ENCODE data around the gene ZNF524. TPM values are rescaled to one million over a fixed set of nuclear protein-coding genes. Genes with fewer than 3 reads are reported as not detected.
A peak's percentile ranks its signal among the peaks of the same experiment; 100 is the strongest.

The ZNF524 gene
- total RNA-seq, 1 donor: 4.7 TPM

- DNase-seq (ENCODE audit: low read depth): no peak
- no peak for TF ChIP-seq CTCF (IDR thresholded peaks at IDR 0.05; ENCODE audit: insufficient read depth, low read depth, low read length)
- H3K4me3 ChIP-seq (ENCODE audit: low read depth, low read length): peak overlapping the region; percentile 84
Observed at GRCh38 chr19:55649268-55650125, 49.4 kb downstream of the ZNF524 start.

- no peak for TF ChIP-seq CTCF (IDR thresholded peaks at IDR 0.05; ENCODE audit: insufficient read depth, low read depth, low read length)
- no peak overlapping the region for H3K4me3 ChIP-seq (ENCODE audit: low read depth, low read length)
- no peak for DNase-seq (ENCODE audit: low read depth)
Observed at GRCh38 chr19:55650126-55650557, 50.1 kb downstream of the ZNF524 start.

DNA sequence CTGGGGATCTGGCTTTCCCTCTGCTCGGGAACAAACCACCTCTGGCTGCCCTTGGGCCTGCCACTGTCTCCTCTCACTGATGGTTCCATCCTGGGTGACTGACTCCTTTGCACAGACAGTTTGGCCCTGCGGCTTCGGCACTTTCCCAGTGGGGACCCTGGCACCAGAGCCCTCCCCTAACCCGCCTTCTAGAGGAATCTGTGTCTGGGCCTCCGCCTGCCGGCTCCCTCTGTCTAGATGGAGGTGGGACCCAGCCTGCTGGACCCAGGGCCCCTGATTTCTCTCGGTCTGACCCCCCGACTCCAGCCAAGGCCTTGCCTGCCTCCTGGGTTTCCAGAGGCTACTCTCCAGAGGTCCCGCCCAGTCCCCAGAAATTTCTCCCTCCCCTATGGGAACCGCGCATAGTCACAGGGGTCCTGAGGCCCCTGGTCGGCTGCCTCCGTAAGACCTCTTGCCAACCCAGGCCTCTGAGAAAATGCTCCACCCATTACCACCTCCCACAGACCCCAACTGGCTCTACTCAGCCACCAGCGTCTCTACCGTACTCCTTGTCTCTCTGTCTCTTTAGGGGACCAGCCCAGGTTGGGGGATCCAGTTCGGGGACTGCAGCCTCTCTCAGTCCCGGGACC, 50.6 kb downstream of the ZNF524 start:
- no peak for TF ChIP-seq CTCF (IDR thresholded peaks at IDR 0.05; ENCODE audit: insufficient read depth, low read depth, low read length)
- H3K4me3 ChIP-seq (ENCODE audit: low read depth, low read length): no peak overlapping the region
- DNase-seq (ENCODE audit: low read depth): no peak

DNA sequence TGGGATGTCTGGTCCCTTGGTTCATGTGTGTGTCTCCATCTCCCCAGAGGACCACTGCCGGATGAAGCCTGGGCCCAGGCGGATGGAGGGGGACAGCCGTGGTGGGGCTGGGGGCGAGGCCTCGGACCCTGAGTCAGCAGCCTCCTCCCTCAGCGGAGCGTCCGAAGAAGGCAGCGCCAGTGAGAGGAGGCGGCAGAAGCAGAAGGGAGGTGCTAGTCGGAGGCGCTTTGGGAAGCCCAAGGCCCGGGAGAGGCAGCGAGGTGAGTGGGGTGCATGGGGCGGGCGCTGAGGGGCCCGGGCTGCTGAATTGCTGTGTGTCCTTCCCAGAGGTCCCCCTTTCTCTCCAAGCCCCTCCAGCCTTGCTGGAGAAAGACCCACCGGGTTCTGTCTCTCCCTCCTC, 51.1 kb downstream of the ZNF524 start:
- DNase-seq (ENCODE audit: low read depth): no peak
- no peak for TF ChIP-seq CTCF (IDR thresholded peaks at IDR 0.05; ENCODE audit: insufficient read depth, low read depth, low read length)

DNA sequence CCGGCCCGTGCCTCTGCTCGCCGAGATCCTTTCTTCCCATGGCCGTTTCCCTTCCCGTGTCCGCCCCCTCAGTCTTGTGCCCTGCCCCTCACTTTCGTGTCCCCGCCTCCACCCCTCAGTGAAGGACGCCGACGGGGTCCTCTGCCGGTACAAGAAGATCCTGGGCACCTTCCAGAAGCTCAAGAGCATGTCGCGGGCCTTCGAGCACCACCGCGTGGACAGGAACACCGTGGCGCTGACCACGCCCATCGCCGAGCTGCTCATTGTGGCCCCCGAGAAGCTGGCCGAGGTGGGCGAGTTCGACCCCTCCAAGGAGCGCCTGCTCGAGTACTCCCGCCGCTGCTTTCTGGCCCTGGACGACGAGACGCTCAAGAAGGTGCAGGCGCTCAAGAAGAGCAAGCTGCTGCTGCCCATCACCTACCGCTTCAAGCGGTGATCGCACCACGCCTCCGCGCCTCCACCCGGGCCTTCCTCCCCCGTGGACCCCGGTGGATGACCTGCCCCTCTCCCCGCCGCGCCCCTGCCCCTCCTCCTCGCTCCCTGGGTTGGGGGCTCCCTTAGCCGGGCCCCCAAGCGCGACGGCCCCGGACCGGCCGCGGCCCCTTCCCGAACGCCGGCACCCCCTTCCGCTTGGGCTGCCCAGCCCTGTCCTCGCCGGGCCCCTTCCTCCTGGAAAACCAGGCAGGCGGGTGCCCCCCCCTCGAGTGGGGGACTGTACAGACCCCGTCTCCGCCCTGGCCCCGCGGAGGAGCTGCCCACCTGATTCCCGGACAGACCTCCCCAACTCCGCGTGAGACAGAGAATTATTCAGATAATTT, 52.4 kb downstream of the ZNF524 start:
- no peak for TF ChIP-seq CTCF (IDR thresholded peaks at IDR 0.05; ENCODE audit: insufficient read depth, low read depth, low read length)
- H3K4me3 ChIP-seq (ENCODE audit: low read depth, low read length): no peak overlapping the region
- DNase-seq (ENCODE audit: low read depth): no peak

More for the DNA sequence above, 51.1 kb downstream of the ZNF524 start:
- no peak overlapping the region for H3K4me3 ChIP-seq (ENCODE audit: low read depth, low read length)

Other genes with a start within 250 kb of the ZNF524 start
- under 0.01 TPM in 1 of 2 replicates, not detected in the other for gene COX6B2, start 245.6 kb upstream of the ZNF524 start, total RNA-seq
- not detected in 2 replicates for gene GARIN5B, start 237.0 kb upstream of the ZNF524 start, total RNA-seq
- 3.0 and 5.2 TPM in 2 replicates for gene IL11, start 229.8 kb upstream of the ZNF524 start, total RNA-seq
- gene TMEM190, start 223.5 kb upstream of the ZNF524 start, total RNA-seq: not detected in 2 replicates
- gene TMEM238, start 216.0 kb upstream of the ZNF524 start, total RNA-seq: not detected in 2 replicates
- 124 and 164 TPM in 2 replicates for gene RPL28, start 214.4 kb upstream of the ZNF524 start, total RNA-seq
- gene UBE2S, start 192.5 kb upstream of the ZNF524 start, total RNA-seq: 108 and 155 TPM in 2 replicates
- not detected in 2 replicates for gene SHISA7, start 157.0 kb upstream of the ZNF524 start, total RNA-seq
- gene ISOC2, start 138.6 kb upstream of the ZNF524 start, total RNA-seq: 57.9 and 74.4 TPM in 2 replicates
- gene C19orf85, start 135.5 kb upstream of the ZNF524 start, total RNA-seq: not detected in 2 replicates
- gene ZNF628, start 123.7 kb upstream of the ZNF524 start, total RNA-seq: 0.86 and 2.6 TPM in 2 replicates
- gene NAT14, start 115.1 kb upstream of the ZNF524 start, total RNA-seq: 18.1 and 20.3 TPM in 2 replicates
- gene SSC5D, start 111.9 kb upstream of the ZNF524 start, total RNA-seq: 21.2 and 23.2 TPM in 2 replicates
- not detected in 2 replicates for gene SBK2, start 63.2 kb upstream of the ZNF524 start, total RNA-seq
- gene SBK3, start 54.7 kb upstream of the ZNF524 start, total RNA-seq: under 0.01 TPM in 2 replicates
- 5.6 and 7.7 TPM in 2 replicates for gene ZNF579, start 19.4 kb upstream of the ZNF524 start, total RNA-seq
- 4.3 and 5.2 TPM in 2 replicates for gene FIZ1, start 771 bp upstream of the ZNF524 start, total RNA-seq
- gene ZNF865, start 5.4 kb downstream of the ZNF524 start, total RNA-seq: 1.3 and 1.9 TPM in 2 replicates
- gene ZNF784, start 24.3 kb downstream of the ZNF524 start, total RNA-seq: 5.6 and 7.4 TPM in 2 replicates
- 5.5 and 5.6 TPM in 2 replicates for gene ZNF580, start 40.7 kb downstream of the ZNF524 start, total RNA-seq
- gene ZNF581, start 43.4 kb downstream of the ZNF524 start, total RNA-seq: 11.0 and 13.0 TPM in 2 replicates
- 7.8 and 9.0 TPM in 2 replicates for gene CCDC106, start 47.9 kb downstream of the ZNF524 start, total RNA-seq
- gene U2AF2, start 54.7 kb downstream of the ZNF524 start, total RNA-seq: 99.9 and 111 TPM in 2 replicates
- 17.7 and 31.2 TPM in 2 replicates for gene EPN1, start 74.9 kb downstream of the ZNF524 start, total RNA-seq
- not detected in 2 replicates for gene NLRP9, start 138.1 kb downstream of the ZNF524 start, total RNA-seq
- not detected in 2 replicates for gene RFPL4A, start 158.8 kb downstream of the ZNF524 start, total RNA-seq
- not detected in 2 replicates for gene RFPL4AL1, start 168.8 kb downstream of the ZNF524 start, total RNA-seq
- not detected in 2 replicates for gene NLRP11, start 231.7 kb downstream of the ZNF524 start, total RNA-seq
- gene NLRP4, start 236.3 kb downstream of the ZNF524 start, total RNA-seq: not detected in 2 replicates

All from fibroblast of villous mesenchyme (primary cell).